Measurements from ENCODE around the gene NEURL4.
A peak's percentile ranks its signal among the peaks of the same experiment; 100 is the strongest.
"Not testable (repeated sequence)": the region's sequence is repeated elsewhere in the genome, so short reads cannot be mapped to it uniquely, and the experiment has no call there.

NEURL4 gene

DNA sequence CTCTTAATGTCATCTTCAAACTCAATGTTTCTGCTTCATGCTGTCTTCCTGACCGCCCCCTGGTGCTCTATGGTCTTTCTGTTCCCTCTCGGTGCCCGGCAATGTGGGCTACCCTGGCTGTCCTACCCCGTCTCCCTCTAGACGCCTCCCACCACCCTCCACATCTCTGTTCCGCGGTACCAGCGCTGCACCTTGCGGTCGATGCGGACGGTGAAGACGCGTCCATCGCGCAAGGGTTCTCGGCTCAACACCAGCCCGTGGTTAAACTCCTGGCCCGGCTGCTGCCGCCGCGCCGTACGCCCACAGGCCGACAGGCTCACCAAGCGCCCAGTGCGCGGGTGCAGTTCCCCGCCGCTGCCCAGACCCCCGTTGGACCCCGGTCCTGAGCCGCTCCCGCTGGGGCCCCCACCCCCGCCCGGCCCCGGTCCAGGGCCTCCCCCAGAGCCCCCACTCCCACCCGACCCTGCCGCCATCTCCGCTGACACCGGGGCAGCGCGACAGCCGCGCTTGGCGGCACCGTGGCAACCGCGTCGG lies at the start of gene NEURL4:
TSS of gene NEURL4 (minus strand) at position 496 of the 534 bp plus-strand sequence. CDS start at position 473, 23 bp downstream.
- no peak for DNase-seq (ENCODE audit: low read depth in 3 of 3)

DNA sequence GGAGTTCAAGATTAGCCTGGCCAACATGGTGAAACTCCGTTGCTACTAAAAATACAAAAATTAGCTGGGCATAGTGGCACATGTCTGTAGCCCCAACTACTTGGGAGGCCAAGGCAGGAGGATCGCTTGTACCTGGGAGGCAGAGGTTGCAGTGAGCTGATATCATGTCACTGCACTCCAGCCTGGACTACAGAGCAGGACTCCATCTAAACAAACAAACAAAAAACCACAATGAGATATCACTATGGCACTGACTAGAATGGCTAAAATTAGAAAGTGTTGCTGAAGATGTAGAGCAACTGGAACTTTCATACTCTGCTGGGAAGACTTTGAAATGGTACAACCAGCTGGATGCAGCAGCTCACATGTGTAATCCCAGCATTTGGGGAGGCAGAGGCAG lies 45.2 kb upstream of the NEURL4 start:
- no peak for DNase-seq (ENCODE audit: low read depth in 3 of 3)

DNA sequence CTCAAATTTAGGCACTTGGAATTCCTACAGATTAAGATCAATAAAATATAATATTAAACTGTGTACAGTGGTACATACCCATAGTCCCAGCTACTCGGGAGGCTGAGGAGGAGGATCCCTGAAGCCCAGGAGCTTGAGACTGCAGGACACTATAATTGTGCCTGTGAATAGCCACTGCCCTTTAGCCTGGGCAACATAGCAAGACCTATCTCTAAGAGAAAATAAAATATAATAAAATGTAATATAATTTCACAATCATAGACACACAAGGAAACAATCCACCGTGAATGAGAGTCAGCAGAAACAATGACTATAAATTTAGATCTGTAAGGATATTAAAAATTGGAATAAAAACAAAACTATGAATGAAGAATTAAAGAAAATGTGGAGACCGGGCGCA lies 41.7 kb upstream of the NEURL4 start:
- DNase-seq (ENCODE audit: low read depth in 3 of 3), result no peak

- no peak for DNase-seq (ENCODE audit: low read depth in 3 of 3)
Measured at GRCh38 chr17:7369825-7370224, 40.7 kb upstream of the NEURL4 start.

DNA sequence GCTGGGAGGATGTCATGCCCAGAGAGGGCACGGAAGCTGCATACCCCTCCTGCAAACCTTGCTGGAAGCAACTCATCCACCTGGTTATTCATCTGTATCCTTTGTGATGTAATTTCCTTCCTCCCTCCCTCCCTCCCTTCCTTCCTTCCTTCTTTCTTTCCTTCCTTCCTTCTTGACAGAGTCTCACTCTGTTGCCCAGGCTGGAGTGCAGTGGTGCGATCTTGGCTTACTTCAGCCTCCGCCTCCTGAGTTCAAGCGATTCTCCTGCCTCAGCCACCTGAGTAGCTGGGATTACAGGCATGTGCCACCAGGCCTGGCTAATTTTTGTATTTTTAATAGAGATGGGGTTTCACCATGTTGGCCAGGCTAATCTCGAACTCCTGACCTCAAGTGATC lies 39.5 kb upstream of the NEURL4 start:
- not testable (repeated sequence) for DNase-seq (ENCODE audit: low read depth in 3 of 3)

DNA sequence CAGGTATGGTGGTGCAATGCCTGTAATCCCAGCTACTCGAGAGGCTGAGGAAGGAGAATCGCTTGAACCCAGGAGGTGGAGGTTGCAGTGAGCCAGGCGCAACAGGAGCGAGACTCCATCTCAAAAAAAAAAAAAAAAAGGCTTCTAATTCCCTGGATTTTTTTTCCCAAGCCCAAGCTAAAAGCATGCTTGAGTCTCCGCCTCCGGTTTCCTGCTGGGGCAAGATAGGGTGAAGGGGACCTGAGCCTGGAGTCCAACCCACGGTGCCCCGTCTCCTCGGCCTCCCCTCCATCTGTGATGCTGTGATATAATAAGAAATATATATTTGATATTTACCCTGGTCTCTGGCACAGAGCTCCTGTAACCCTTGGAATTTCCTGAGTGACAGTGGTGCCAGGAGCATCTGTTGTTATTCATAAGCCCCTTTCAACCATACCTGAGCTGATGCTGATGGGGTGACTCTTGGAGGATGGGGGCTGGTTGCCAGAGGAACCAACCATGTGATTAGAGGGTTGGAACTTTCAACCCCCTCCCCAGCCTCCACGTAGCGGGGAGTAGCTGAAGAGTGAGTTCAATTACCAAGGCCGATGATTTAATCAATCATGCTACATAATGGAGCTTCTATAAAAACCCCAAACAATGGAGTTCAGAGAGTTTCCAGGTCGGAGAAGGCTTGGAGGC lies 38.9 kb upstream of the NEURL4 start:
- no peak for DNase-seq (ENCODE audit: low read depth in 3 of 3)

DNA sequence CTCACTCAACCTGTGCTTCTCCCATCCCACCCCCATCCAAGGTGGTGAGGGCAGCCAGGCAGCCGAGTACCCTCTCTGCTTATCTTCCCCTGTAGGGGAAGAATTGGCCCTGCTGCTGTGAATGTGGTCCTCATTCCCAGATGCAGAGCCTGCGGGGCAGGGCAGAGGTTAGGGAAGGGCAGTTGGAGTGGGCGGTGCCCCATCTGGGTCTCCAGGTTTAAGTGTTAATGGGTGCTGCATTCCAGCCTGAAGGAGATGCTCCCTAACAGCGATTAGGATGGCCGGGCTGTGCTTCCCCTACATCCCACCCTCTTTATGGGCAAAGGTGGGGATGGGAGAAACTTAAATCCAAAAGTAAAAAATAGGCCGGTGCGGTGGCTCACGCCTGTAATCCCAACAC lies 37.9 kb upstream of the NEURL4 start:
- no peak for DNase-seq (ENCODE audit: low read depth in 3 of 3)

- not testable (repeated sequence) for DNase-seq (ENCODE audit: low read depth in 3 of 3)
Measured at GRCh38 chr17:7365963-7366362, 36.8 kb upstream of the NEURL4 start.

GRCh38 chr17:7363311-7363710 lies 34.2 kb upstream of the NEURL4 start:
- DNase-seq (ENCODE audit: low read depth in 3 of 3), result no peak

DNA sequence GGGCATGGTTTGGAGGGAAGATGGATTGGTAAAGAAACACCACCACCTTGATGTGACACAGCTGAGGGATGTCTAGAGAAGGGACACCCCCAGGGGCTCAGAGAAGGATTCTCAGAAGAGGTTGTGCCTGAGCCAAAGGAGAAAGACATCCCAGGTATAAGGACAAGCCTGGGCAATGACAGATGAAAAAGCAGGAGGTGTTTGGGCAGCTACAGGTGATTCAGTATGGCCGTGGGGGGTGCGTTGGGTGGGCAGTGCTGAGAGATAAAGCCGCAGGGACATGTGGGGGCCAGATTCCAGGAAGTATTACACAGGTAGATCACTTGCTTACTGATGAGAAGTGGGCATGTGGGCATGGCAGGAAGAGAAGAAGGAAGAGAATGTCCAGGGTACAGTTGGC lies 32.8 kb upstream of the NEURL4 start:
- no peak for DNase-seq (ENCODE audit: low read depth in 3 of 3)

- no peak for DNase-seq (ENCODE audit: low read depth in 3 of 3)
Measured at GRCh38 chr17:7357381-7357780, 28.2 kb upstream of the NEURL4 start.

DNA sequence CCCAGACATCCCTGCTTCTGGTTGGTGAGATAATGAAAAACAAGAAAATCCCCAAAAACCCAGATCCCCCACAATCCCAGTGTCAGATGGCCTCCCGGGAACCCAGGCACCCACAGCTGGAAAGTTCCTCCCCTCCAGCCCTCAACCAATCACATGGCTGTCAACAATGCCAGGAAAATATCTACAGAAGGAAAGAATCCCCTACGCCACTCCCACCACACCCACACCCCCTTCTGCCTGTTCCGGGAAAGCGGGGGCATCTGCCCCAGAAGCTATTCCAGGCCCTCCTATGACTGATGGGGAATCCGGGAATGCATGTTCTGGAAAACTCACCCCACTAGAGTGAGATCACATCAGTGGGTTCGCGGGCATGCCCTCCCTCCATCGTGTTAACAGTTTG lies 27.6 kb upstream of the NEURL4 start:
- no peak for DNase-seq (ENCODE audit: low read depth in 3 of 3)

GRCh38 chr17:7356072-7356549 lies 27.0 kb upstream of the NEURL4 start:
- peak; percentile 72 to 87 (median 74) for DNase-seq (ENCODE audit: low read depth in 3 of 3)

- no peak for DNase-seq (ENCODE audit: low read depth in 3 of 3)
Measured at GRCh38 chr17:7355573-7355972, 26.4 kb upstream of the NEURL4 start.

DNA sequence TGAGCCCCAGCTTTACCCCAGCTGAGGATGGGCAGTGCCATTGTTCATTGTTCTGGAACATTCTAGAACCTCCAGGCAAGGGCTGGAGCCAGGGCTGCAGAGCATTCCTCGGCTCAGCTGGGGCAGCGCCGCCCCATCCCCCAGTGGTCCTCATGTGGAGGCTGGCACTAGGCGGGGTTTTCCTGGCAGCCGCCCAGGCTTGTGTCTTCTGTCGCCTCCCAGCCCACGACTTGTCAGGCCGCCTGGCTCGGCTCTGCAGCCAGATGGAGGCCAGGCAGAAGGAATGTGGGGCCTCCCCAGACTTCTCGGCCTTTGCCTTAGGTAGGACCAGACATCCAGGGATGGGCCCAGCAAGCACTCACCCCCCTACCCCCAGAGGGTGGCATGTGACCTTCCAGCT lies 25.9 kb upstream of the NEURL4 start, which contains the start of gene TMEM95:
TSS of gene TMEM95 (plus strand) at position 104 of the 400 bp plus-strand sequence. CDS start at position 153, 49 bp downstream.
- no peak for DNase-seq (ENCODE audit: low read depth in 3 of 3)

GRCh38 chr17:7354262-7354843 lies 25.2 kb upstream of the NEURL4 start:
- no peak for DNase-seq (ENCODE audit: low read depth in 3 of 3)

GRCh38 chr17:7352910-7353635 lies 23.9 kb upstream of the NEURL4 start:
- no peak for DNase-seq (ENCODE audit: low read depth in 3 of 3)

GRCh38 chr17:7352503-7352889 lies 23.4 kb upstream of the NEURL4 start:
- DNase-seq (ENCODE audit: low read depth in 3 of 3), result no peak

DNA sequence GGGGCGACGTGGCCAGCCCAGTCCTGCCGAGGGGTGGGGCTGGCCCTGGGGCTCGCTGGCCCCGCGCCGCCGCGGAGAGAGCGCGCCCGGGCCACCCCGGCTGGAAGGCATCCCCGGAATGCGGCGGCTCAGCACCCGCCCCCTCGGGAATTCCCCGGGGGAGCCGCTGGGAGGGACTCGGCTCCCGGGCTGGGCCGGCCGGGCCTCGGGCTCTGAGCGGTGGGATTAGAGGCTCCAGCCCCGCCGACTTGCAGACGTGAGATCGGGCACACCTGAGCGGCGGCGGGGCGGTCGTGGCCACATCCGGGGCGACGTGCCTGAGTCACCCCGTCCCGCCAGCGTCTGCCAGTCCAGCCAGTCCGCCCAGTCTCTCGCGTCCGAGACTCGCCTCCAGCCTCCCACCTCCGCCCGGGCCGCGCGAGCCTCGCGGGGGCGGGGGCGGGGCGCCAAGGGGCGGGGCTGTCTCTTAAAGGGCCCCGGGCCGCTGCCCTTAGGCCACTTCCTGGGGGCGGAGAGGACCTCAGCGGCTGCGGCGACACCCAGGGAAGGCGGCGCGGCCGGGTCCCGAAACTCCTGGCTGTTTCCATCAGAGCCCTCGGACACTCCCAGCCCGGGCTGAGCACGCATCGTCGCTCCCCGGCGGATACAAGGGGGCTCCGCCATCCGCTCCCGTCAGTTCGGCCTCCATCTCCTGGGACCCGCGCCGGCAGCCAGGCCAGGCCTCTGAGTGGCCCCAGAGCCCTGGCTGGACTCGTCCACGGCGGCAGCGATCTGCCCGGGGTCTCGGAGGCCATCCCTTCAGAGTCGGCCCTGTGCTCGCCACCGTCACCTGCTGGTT lies 22.7 kb upstream of the NEURL4 start, which contains the start of gene KCTD11:
TSS of gene KCTD11 (plus strand) at position 498 of the 838 bp plus-strand sequence.
- peak in 2 of 3 experiments; percentile 39 to 82 for DNase-seq (ENCODE audit: low read depth in 3 of 3)

- no peak for DNase-seq (ENCODE audit: low read depth in 3 of 3)
Measured at GRCh38 chr17:7348478-7349242, 19.5 kb upstream of the NEURL4 start.

All from stimulated activated CD4-positive, alpha-beta T cell treated with anti-CD3 and anti-CD28 coated beads, TNF-alpha, amount 100 ng/mL, for 24 hours (primary cell).